Brain microvascular endothelial cell (primary cell): ENCODE measurements around the gene EPO.

Source experiments
- DNase-seq: peaks from one replicate; pipeline ENCODE4 v3.0.0-alpha.2; 2020
- H3K27ac ChIP-seq: fragments of 250-450 bp; sonication (Bioruptor Pico); 2 replicates; pipeline ENCODE4 v1.5.1; 2020; ENCODE audit warnings: mild to moderate bottlenecking, moderate library complexity
- H3K27me3 ChIP-seq: fragments of 250-450 bp; sonication (Bioruptor Pico); replicated peaks from 2 replicates; pipeline ENCODE4 v1.5.1; 2020; ENCODE audit warnings: mild to moderate bottlenecking
- H3K36me3 ChIP-seq: fragments of 250-450 bp; sonication (Bioruptor Pico); replicated peaks from 2 replicates; pipeline ENCODE4 v1.5.1; 2020; ENCODE audit warnings: mild to moderate bottlenecking
- H3K4me3 ChIP-seq: 2 replicates; pipeline ENCODE4 v1.5.1; 2011; ENCODE audit warnings: low read depth, mild to moderate bottlenecking, control low read depth, low read length, moderate library complexity
- CTCF ChIP-seq: IDR thresholded peaks from 2 replicates; pipeline ENCODE4 v1.5.1; 2011; ENCODE audit warnings: low read depth, mild to moderate bottlenecking, moderate library complexity, low read length, control low read depth, inconsistent platforms; ENCODE audit errors: missing control alignments
- in situ Hi-C: cut with HindIII; loops from 2 replicates; pipeline ENCODE4 v1.10.0; 2017; ENCODE audit warnings: low sequenced_read_pairs, low pct_ligation_motif_present

EPO gene

GRCh38 chr7:100682228-100682741, 38.0 kb upstream of the EPO start:
- DNase-seq: no peak
- in situ Hi-C loops: no loop called here
- TF ChIP-seq CTCF: no peak
- Histone ChIP-seq H3K4me3 (no peak overlapping the region), H3K36me3 (peaks cover 80% of the 10 kb centered on the region), H3K27me3 (no peaks in the 10 kb centered on the region), H3K27ac (no peak overlapping the region)

GRCh38 chr7:100682991-100683658, 37.1 kb upstream of the EPO start:
- no peak for TF ChIP-seq CTCF
- H3K4me3 ChIP-seq: no peak overlapping the region
- in situ Hi-C loops: no loop called here
- H3K27me3 ChIP-seq: no peaks in the 10 kb centered on the region
- no peak overlapping the region for H3K27ac ChIP-seq
- no peak for DNase-seq
- peaks cover 76% of the 10 kb centered on the region for H3K36me3 ChIP-seq

GRCh38 chr7:100683659-100684533, 36.4 kb upstream of the EPO start:
- Histone ChIP-seq H3K27ac (no peak overlapping the region), H3K4me3 (no peak overlapping the region), H3K36me3 (peaks cover 73% of the 10 kb centered on the region), H3K27me3 (no peaks in the 10 kb centered on the region)
- no peak for DNase-seq
- in situ Hi-C loops: no loop called here
- no peak for TF ChIP-seq CTCF

- H3K27me3 ChIP-seq: no peaks in the 10 kb centered on the region
- H3K4me3 ChIP-seq: no peak overlapping the region
- DNase-seq: no peak
- in situ Hi-C loops: no loop called here
- no peak for TF ChIP-seq CTCF
- no peak overlapping the region for H3K27ac ChIP-seq
- H3K36me3 ChIP-seq: peaks cover 67% of the 10 kb centered on the region
These were observed 35.7 kb upstream of the EPO start for GRCh38 chr7:100684534-100685042.

GRCh38 chr7:100685049-100685605, 35.1 kb upstream of the EPO start:
- in situ Hi-C loops: no loop called here
- no peak for DNase-seq
- Histone ChIP-seq H3K36me3 (peaks cover 64% of the 10 kb centered on the region), H3K4me3 (no peak overlapping the region), H3K27ac (no peak overlapping the region), H3K27me3 (no peaks in the 10 kb centered on the region)
- TF ChIP-seq CTCF: no peak
